Activated CD4-positive, alpha-beta T cell treated with anti-CD3 and anti-CD28 coated beads for 4 hours (primary cell): Measurements from ENCODE around the gene KCND3.

Experiments
- DNase-seq, 2 donors: peaks; one replicate each; pipeline ENCODE4 v3.0.0-alpha.2; 2020

Gene KCND3

GRCh38 chr1:111878649-111879048 is 110.8 kb downstream of the KCND3 start:
- no peak for DNase-seq

GRCh38 chr1:111878091-111878490 is 111.4 kb downstream of the KCND3 start:
- no peak for DNase-seq

DNA sequence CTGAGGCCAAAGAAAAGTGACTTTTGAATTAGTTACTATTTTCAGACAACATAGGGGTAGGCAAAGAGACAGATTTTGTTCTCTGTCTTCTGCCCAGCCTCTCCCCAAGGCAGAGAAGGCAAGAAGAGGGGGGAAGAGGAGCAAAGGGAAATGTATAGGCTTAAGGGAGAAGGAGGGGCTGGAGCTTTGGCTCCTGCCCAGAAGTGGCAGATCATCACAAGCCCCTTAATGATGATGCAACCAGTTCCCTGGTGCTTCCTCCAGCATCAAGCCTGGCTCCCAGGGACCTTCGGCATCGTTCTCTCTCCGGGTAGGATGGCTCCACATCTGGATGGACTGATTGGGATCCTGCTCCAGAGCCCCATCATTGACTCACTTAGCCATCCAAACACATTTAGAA is 112.8 kb downstream of the KCND3 start:
- DNase-seq, result no peak

GRCh38 chr1:111875640-111876039 is 113.8 kb downstream of the KCND3 start:
- DNase-seq, result no peak

DNA sequence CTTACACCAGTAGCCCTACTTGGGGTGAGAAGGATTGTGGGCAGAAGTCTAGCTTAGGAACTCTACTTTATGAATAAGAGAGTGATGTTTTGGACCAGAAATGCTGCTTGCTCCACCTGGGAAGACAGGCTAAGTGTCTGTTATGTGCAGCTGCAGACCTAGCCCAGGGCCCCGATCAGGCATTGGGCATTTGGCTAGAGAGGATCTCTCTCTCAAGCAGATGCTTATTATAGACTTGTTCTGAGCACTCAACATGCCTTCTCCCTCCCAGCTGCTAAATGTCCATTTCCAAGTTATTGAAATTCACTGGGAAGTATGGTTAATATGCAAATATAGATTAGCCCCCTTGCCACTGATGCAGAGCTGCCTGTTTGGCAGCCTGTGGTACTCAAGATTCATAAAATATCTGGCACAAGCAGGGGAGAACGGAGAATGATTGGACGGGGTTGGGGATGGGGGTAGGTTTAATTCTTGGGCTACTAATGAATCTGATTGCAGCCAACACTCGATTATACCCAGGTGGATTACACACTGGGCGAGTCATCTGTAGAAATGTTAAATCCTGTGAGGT is 115.9 kb downstream of the KCND3 start:
- no peak for DNase-seq

- DNase-seq, result no peak
These were observed 119.3 kb downstream of the KCND3 start for GRCh38 chr1:111870181-111870580.

- DNase-seq, result no peak
These were observed 121.5 kb downstream of the KCND3 start for GRCh38 chr1:111867868-111868440.

- no peak for DNase-seq
These were observed 124.6 kb downstream of the KCND3 start for GRCh38 chr1:111864862-111865261.

GRCh38 chr1:111863401-111863800 is 126.1 kb downstream of the KCND3 start:
- no peak for DNase-seq

DNA sequence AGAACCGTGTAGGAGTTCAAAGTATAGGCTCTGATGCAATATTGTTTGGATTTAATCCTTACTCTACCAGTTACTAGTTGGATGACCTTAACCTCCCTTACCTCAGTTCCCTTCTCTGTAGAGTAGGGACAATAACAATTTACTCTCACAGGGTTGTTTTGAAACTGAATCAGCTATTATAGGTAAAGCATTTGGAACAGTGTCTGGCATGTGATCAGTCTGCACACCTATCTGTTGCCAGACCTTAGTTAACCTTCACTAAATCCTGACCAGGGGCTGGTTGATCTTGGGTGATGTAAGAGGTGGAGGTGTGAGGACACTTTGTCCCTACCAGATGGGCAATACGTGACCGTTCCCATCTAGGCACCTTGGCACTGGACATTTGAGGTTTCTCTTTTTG is 126.9 kb downstream of the KCND3 start:
- no peak for DNase-seq

GRCh38 chr1:111861523-111861922 is 127.9 kb downstream of the KCND3 start:
- no peak for DNase-seq

DNA sequence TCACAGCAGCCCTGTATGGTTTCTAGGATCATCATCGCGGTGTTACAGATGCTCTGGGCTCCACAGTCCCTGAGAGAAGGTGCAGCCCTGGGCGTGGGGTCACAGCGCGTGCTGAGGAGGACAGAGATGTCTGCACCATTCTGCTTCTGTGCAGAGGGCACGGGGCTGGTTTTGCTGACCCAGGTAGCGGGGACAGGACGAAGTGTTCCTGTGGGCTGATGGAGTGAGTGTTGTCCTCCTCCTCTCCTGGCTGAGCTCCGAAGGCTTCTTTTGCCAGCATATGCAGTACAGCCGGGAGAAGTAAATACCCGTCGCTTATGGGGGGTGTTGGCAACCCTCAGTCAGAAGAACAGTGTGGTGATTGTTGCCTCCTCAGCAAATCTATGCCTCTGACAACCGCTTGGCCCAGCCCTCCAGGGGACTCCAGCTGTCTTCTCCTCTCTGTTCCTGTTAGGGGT is 132.2 kb downstream of the KCND3 start:
- no peak for DNase-seq

DNA sequence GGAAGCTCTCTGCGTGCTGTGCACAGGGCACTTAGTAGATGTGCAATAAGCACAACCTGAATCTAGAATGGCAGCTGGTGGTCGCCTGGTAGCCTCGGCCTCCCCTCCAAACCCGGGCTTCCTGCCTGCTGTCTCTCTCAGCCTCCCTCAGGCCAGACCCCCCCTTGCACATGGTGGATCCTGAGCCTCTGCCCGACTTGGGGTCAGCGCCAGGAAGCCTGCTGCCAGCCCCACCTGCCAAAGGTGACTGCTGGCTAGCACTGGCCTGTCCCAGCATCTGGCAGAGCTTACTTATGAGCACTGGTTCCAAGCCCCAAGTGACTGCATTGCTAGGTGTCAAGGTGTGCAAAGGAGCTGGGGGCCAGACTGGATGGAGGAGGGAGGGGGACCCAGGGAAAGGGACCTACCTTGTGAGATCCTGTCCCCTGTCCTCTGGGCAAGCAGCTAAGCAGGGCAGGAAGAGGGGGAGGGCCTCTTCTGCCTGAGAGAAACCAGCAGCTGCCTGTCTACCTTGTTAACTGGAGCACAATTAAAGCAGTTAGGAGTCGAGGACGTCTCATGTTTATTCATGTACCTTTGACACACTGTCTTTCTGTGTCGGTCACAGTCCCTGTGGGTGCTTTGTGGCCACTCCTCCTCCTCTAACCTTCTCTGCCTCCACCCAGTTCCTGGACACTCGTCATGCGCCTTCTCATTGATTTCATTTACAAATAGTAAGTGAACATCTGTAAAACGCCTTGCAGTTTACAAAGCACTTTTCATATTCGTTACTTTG is 132.9 kb downstream of the KCND3 start:
- DNase-seq, result no peak

DNA sequence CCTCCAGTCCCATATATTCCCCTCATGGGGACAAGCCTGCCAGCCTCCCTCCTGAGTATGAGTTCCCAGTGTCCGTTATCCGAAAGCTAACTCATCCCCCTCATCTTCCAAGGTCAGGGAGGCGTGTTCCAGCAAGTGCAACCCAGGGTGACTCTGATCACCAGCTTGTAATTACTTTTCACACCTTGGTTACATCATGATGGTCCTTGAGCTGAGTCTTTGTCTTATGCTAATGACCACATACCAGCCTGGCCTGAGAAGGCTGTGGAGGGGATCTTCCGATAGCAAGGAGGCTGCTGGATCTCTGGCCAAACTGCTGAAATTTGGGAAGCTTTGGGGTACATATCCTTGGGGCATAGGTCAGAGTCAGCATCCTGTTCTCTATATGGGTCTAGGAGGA is 134.2 kb downstream of the KCND3 start:
- no peak for DNase-seq

GRCh38 chr1:111852261-111852721 is 137.2 kb downstream of the KCND3 start:
- no peak for DNase-seq

- no peak for DNase-seq
These were observed 137.9 kb downstream of the KCND3 start for GRCh38 chr1:111851552-111851951.

GRCh38 chr1:111850109-111850508 is 139.4 kb downstream of the KCND3 start:
- DNase-seq, result no peak

GRCh38 chr1:111848852-111849545 is 140.5 kb downstream of the KCND3 start:
- DNase-seq, result no peak

- no peak for DNase-seq
These were observed 142.0 kb downstream of the KCND3 start for GRCh38 chr1:111847466-111847865.

DNA sequence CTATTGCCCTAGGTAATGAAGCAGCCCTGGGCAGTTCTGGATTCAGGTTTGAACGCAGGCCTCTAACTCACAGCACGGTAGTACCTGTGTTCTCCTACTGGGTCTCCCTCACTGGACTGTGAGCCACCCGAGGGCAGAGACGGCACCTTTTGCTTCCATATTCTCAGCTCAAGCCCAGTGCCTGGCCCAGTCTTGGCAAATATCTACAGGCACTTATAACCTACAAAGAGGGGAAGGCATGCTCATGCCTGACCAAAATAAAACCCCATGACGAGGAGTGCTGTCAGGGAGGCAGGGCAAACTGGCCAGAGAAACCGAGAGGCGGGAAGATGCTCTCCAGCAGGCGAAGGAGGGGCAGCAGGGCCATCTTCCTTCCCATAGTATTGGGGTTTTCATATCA is 142.6 kb downstream of the KCND3 start:
- no peak for DNase-seq

GRCh38 chr1:111843177-111843576 is 146.3 kb downstream of the KCND3 start:
- no peak for DNase-seq

- no peak for DNase-seq
These were observed 147.1 kb downstream of the KCND3 start for GRCh38 chr1:111842411-111842810.

DNA sequence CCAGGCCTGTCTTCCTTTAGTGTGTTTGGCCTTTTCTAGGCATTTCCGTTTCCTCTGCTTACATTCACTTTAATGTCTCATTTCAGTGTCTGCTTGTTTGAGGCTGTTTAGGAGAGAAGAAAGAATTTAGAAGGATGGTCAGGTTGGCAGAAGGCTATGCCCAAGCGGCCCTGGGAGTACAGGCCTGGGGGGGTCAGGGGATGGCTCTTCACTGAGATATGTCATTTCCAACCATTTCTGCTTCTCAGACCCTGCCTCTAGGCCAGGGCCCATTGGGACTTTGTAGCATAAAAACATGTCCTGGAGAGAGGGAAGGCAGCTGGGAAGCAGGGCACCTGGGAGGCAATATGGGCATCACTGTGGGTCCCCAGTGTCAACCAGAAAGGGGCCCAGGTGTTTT is 147.7 kb downstream of the KCND3 start:
- no peak for DNase-seq

- no peak for DNase-seq
These were observed 148.3 kb downstream of the KCND3 start for GRCh38 chr1:111841189-111841588.
